IMR-90 (cell line): Measurements from ENCODE around the gene UNC5B. TPM values are rescaled to one million over a fixed set of nuclear protein-coding genes. Genes with fewer than 3 reads are reported as not detected.

Experiments
- ATAC-seq: fragments of 200-7000 bp; cut with Tn5 transposase; 2 replicates; pipeline ENCODE4 v1.9.1; 2020; ENCODE audit warnings: low read depth, mild to moderate bottlenecking, moderate library complexity
- BruUV-seq: library from RNA; stranded (reverse); fragments of 400-500 nt; replicated peaks from 2 replicates; lab custom pipeline; 2021; lab: Mats Ljungman, UMichigan
- CTCF ChIA-PET: fragments of 300-600 bp; formaldehyde crosslinking; extraction: SDS; loops from one replicate; lab custom pipeline; 2021; ENCODE audit warnings: antibody characterized with exemption; lab: Yijun Ruan, JAX
- POLR2A ChIA-PET: fragments of 300-600 bp; sonication (Branson Sonifier 250); formaldehyde crosslinking; loops from one replicate; lab custom pipeline; 2022; ENCODE audit warnings: antibody characterized with exemption; ENCODE audit not compliant: unreplicated experiment; lab: Charles Lee
- DNase-seq: peaks from one replicate; pipeline ENCODE4 v3.0.0; 2013
- H2AFZ ChIP-seq: replicated peaks from 2 replicates; pipeline ENCODE3; 2013; ENCODE audit warnings: low read length, mild to moderate bottlenecking; ENCODE audit not compliant: poor library complexity
- H2AK5ac ChIP-seq: 2 replicates; pipeline ENCODE4 v1.6.1; 2013; ENCODE audit warnings: low read depth, low read length, inconsistent platforms
- H2AK9ac ChIP-seq: replicated peaks from 2 replicates; pipeline ENCODE3; 2013; ENCODE audit warnings: mild to moderate bottlenecking, low read depth, low read length, moderate library complexity; ENCODE audit not compliant: poor library complexity
- H2BK120ac ChIP-seq: 2 replicates; pipeline ENCODE4 v1.6.1; 2013; ENCODE audit warnings: low read depth, low read length, inconsistent platforms
- H2BK15ac ChIP-seq: 3 replicates; pipeline ENCODE4 v1.6.1; 2013; ENCODE audit warnings: low read depth, low read length, inconsistent platforms
- H2BK20ac ChIP-seq: 2 replicates; pipeline ENCODE4 v1.6.1; 2013; ENCODE audit warnings: low read depth, mild to moderate bottlenecking, inconsistent platforms, low read length, moderate library complexity
- H2BK5ac ChIP-seq: 2 replicates; pipeline ENCODE4 v1.6.1; 2013; ENCODE audit warnings: mild to moderate bottlenecking, low read depth, low read length, inconsistent platforms; ENCODE audit not compliant: poor library complexity, severe bottlenecking
- H3K14ac ChIP-seq: replicated peaks from 2 replicates; pipeline ENCODE4 v1.6.1; 2013; ENCODE audit warnings: low read depth, low read length, inconsistent platforms
- H3K18ac ChIP-seq: 2 replicates; pipeline ENCODE4 v1.6.1; 2013; ENCODE audit warnings: low read depth, low read length, control low read depth
- H3K23ac ChIP-seq: 2 replicates; pipeline ENCODE4 v1.6.1; 2013; ENCODE audit warnings: low read depth, low read length, inconsistent platforms
- H3K27ac ChIP-seq: 2 replicates; pipeline ENCODE4 v1.5.1; 2013; ENCODE audit warnings: mild to moderate bottlenecking, control low read depth, low read length; ENCODE audit not compliant: insufficient read depth
- H3K27me3 ChIP-seq: 2 replicates; pipeline ENCODE4 v1.6.1; 2013; ENCODE audit warnings: low read length; ENCODE audit not compliant: control insufficient read depth, insufficient read depth
- H3K36me3 ChIP-seq: 2 replicates; pipeline ENCODE4 v1.6.1; 2013; ENCODE audit warnings: low read length, mixed read lengths; ENCODE audit not compliant: control insufficient read depth, insufficient read depth
- H3K4ac ChIP-seq: 2 replicates; pipeline ENCODE4 v1.6.1; 2013; ENCODE audit warnings: low read depth, low read length, inconsistent platforms
- H3K4me1 ChIP-seq: 2 replicates; pipeline ENCODE4 v1.6.1; 2013; ENCODE audit warnings: low read length, mixed read lengths; ENCODE audit not compliant: control insufficient read depth, insufficient read depth
- H3K4me2 ChIP-seq: 2 replicates; pipeline ENCODE4 v1.6.1; 2013; ENCODE audit warnings: low read depth, mild to moderate bottlenecking, control low read depth, low read length, moderate library complexity
- H3K4me3 ChIP-seq: 2 replicates; pipeline ENCODE4 v1.5.1; 2013; ENCODE audit warnings: low read depth, mild to moderate bottlenecking, control low read depth, low read length, moderate library complexity; ENCODE audit not compliant: insufficient read depth
- H3K56ac ChIP-seq: 2 replicates; pipeline ENCODE4 v1.6.1; 2013; ENCODE audit warnings: low read length, inconsistent platforms; ENCODE audit not compliant: insufficient read depth; ENCODE audit errors: extremely low read depth
- H3K79me1 ChIP-seq, 2 experiments: 2 replicates each; pipeline ENCODE4 v1.6.1; 2013; ENCODE audit warnings: low read length in 2 of 2, inconsistent platforms in 1 of 2, low read depth in 1 of 2
- H3K9ac ChIP-seq: 2 replicates; pipeline ENCODE4 v1.6.1; 2013; ENCODE audit warnings: low read depth, low read length, control low read depth
- H3K9me1 ChIP-seq: 2 replicates; pipeline ENCODE4 v1.6.1; 2013; ENCODE audit warnings: low read length, inconsistent platforms; ENCODE audit not compliant: insufficient read depth
- H3K9me3 ChIP-seq: 2 replicates; pipeline ENCODE4 v1.6.1; 2013; ENCODE audit warnings: low read length; ENCODE audit not compliant: control insufficient read depth, insufficient read depth
- H4K20me1 ChIP-seq: 2 replicates; pipeline ENCODE4 v1.6.1; 2013; ENCODE audit warnings: low read length, inconsistent platforms; ENCODE audit not compliant: insufficient read depth
- H4K5ac ChIP-seq: 2 replicates; pipeline ENCODE4 v1.6.1; 2013; ENCODE audit warnings: mild to moderate bottlenecking, low read depth, low read length, control low read depth
- H4K8ac ChIP-seq, 2 experiments: 2 replicates each; pipeline ENCODE4 v1.6.1; 2013; ENCODE audit warnings: low read depth in 2 of 2, low read length in 2 of 2, control low read depth in 1 of 2, inconsistent platforms in 1 of 2
- H4K91ac ChIP-seq: 2 replicates; pipeline ENCODE4 v1.6.1; 2013; ENCODE audit warnings: low read depth, low read length, inconsistent platforms; ENCODE audit not compliant: insufficient read depth
- CHD1 ChIP-seq: IDR thresholded peaks from 2 replicates; pipeline ENCODE4 v1.6.1; 2012; ENCODE audit warnings: low read depth, low read length, improper control_type of control experiment
- POLR2A ChIP-seq: IDR thresholded peaks from 2 replicates; pipeline ENCODE4 v1.6.1; 2012; ENCODE audit warnings: mild to moderate bottlenecking, low read depth, low read length
- WGBS, 2 experiments: methylation state at CpG; one replicate each; pipeline versions ENCODE4 v1.1.5 to v1.1.7; 2013; ENCODE audit warnings: missing lambda C conversion rate in 2 of 2; ENCODE audit not compliant: insufficient read length in 1 of 2; ENCODE audit errors: extremely low coverage in 2 of 2; 5-methylcytosine and 5-hydroxymethylcytosine counted together
- dilution Hi-C: fragments of 300-500 bp; cut with HindIII; formaldehyde crosslinking; loops from one replicate; pipeline ENCODE4 v1.14.3; 2018; ENCODE audit warnings: low sequenced_read_pairs; ENCODE audit not compliant: unreplicated experiment
- in situ Hi-C: fragments of 300-500 bp; cut with MboI; formaldehyde crosslinking; loops from 3 replicates; pipeline ENCODE4 v1.14.3; 2019; ENCODE audit warnings: low sequenced_read_pairs, inconsistent platforms, mixed read lengths
- intact Hi-C: fragments of 100-400 bp; cut with micrococcal nuclease; formaldehyde crosslinking; loops from 2 replicates; pipeline ENCODE4 v1.10.0; 2022
- polyA plus RNA-seq, 3 experiments: library from polyadenylated mRNA; depleted of rRNA; stranded (reverse); fragments of >200 nt; gene quantifications; 2 replicates each; pipeline ENCODE4 v1.2.3, GENCODE V29; 2012; ENCODE audit warnings: low replicate concordance in 1 of 3
- total RNA-seq: library from RNA; depleted of rRNA; stranded (reverse); fragments of >200 nt; gene quantifications from 2 replicates; pipeline ENCODE4 v1.2.3, GENCODE V29; 2012
- TF ChIP-seq, protein P1 (sequence below): fragments of 150-350 bp; IDR thresholded peaks from 2 replicates; pipeline ENCODE4 v1.6.1; 2017; ENCODE audit warnings: mild to moderate bottlenecking, antibody characterized with exemption, low read length, low read depth
- TF ChIP-seq, protein P2 (sequence below): conservative IDR thresholded peaks from 2 replicates; pipeline ENCODE4 v1.5.1; 2012; ENCODE audit warnings: mild to moderate bottlenecking, low read depth, low read length, improper control_type of control experiment

UNC5B gene
- total and polyA plus RNA-seq, 2 of the 4 experiments (the other 2 are of a cell fraction) = 1.6 to 4.2 TPM

DNA sequence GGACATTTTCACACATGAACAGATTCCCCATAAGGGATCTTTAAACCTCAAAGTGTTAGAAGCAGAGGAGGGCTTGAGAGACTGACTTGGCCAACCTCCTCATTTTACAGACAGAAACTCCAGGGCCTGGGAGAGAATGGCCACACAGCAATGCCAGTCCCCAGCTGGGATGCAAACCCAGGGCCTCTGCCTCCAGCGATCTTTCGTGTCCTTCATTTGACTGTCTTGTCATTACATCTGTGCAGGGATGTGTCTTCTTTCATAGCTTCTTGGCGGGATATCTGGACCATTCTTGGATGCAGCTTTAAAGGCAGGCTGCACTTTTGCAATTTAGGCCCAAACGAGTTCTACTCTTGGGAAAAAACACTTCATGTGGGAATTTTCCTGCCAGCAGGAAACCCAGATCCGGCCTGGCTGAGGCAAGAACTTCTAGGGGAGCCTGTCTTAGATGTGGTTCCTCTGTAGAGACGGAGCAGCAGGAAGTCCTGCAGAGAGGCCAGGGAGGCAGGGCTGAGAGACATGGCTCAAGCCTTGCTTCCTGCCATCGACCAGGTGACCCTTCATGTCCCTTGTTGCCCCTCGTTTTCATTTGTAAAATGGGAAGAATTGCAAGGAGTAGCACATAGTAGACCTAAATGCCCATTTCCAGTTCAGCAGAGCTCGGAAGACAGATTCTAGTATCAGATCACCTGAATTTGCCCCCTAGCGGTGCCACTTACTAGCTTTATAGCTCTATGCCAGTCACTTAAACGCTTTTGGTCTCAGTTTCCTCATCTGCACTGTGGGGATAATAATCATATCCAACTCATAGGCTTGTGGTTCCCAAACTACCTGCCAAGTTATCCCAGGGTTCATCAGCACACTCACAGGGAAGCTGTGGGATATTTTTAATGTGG is 62.8 kb downstream of the UNC5B start:
- ChIA-PET POLR2A (no interaction called here), CTCF (no interaction called here)
- ATAC-seq (no peak), DNase-seq (no peak)
- Histone ChIP-seq H4K8ac (no peak overlapping the region), H2BK5ac (no peak overlapping the region), H3K4ac (no peak overlapping the region), H3K23ac (no peak overlapping the region), H2BK15ac (no peak overlapping the region), H3K27ac (no peak overlapping the region), H3K18ac (no peak overlapping the region), H3K27me3 (no peaks in the 10 kb centered on the region), H3K9me1 (0 out of 2 replicates have a peak, but pooled peaks cover 2% of the 10 kb centered on the region), H3K4me2 (no peak overlapping the region), H3K56ac (no peak overlapping the region), H3K79me1 (peaks cover 0 to 7% of the 10 kb centered on the region in 2 experiments; a peak in 1 of 4 replicates), H4K20me1 (peaks cover 6% of the 10 kb centered on the region; the same call in 1 of the 2 replicates), H2AK5ac (no peak overlapping the region), H4K5ac (no peak overlapping the region), H2AFZ (no peak overlapping the region), H2BK120ac (no peak overlapping the region), H3K4me1 (peaks cover 15% of the 10 kb centered on the region), H3K4me3 (no peak overlapping the region), H2BK20ac (no peak overlapping the region; the same call in 1 of the 2 replicates), H2AK9ac (no peak overlapping the region), H3K14ac (no peak overlapping the region), H3K36me3 (no peaks in the 10 kb centered on the region), H3K9me3 (no peaks in the 10 kb centered on the region), H3K9ac (no peak overlapping the region), H4K91ac (no peak overlapping the region)
- intact Hi-C loops (no loop called here), dilution Hi-C loops (no loop called here), in situ Hi-C loops (no loop called here)
- BruUV-seq = no TSS peak
- WGBS, 2 experiments = 91% methylated on average over 4 of the region's 11 CpGs; no CpG with 5 or more reads in 1 of the 2 experiments
- TF ChIP-seq, protein P1, sequence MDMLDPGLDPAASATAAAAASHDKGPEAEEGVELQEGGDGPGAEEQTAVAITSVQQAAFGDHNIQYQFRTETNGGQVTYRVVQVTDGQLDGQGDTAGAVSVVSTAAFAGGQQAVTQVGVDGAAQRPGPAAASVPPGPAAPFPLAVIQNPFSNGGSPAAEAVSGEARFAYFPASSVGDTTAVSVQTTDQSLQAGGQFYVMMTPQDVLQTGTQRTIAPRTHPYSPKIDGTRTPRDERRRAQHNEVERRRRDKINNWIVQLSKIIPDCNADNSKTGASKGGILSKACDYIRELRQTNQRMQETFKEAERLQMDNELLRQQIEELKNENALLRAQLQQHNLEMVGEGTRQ = no peak
- TF ChIP-seq, protein P2, sequence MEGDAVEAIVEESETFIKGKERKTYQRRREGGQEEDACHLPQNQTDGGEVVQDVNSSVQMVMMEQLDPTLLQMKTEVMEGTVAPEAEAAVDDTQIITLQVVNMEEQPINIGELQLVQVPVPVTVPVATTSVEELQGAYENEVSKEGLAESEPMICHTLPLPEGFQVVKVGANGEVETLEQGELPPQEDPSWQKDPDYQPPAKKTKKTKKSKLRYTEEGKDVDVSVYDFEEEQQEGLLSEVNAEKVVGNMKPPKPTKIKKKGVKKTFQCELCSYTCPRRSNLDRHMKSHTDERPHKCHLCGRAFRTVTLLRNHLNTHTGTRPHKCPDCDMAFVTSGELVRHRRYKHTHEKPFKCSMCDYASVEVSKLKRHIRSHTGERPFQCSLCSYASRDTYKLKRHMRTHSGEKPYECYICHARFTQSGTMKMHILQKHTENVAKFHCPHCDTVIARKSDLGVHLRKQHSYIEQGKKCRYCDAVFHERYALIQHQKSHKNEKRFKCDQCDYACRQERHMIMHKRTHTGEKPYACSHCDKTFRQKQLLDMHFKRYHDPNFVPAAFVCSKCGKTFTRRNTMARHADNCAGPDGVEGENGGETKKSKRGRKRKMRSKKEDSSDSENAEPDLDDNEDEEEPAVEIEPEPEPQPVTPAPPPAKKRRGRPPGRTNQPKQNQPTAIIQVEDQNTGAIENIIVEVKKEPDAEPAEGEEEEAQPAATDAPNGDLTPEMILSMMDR = no peak
- no peak for TF ChIP-seq POLR2A
- no peak for TF ChIP-seq CHD1
